ENCODE data around the gene HOXA2. TPM values are rescaled to one million over a fixed set of nuclear protein-coding genes. Genes with fewer than 3 reads are reported as not detected.

HOXA2 gene
- total RNA-seq, 1 donor from 2014 or later: 0.30 TPM

DNA sequence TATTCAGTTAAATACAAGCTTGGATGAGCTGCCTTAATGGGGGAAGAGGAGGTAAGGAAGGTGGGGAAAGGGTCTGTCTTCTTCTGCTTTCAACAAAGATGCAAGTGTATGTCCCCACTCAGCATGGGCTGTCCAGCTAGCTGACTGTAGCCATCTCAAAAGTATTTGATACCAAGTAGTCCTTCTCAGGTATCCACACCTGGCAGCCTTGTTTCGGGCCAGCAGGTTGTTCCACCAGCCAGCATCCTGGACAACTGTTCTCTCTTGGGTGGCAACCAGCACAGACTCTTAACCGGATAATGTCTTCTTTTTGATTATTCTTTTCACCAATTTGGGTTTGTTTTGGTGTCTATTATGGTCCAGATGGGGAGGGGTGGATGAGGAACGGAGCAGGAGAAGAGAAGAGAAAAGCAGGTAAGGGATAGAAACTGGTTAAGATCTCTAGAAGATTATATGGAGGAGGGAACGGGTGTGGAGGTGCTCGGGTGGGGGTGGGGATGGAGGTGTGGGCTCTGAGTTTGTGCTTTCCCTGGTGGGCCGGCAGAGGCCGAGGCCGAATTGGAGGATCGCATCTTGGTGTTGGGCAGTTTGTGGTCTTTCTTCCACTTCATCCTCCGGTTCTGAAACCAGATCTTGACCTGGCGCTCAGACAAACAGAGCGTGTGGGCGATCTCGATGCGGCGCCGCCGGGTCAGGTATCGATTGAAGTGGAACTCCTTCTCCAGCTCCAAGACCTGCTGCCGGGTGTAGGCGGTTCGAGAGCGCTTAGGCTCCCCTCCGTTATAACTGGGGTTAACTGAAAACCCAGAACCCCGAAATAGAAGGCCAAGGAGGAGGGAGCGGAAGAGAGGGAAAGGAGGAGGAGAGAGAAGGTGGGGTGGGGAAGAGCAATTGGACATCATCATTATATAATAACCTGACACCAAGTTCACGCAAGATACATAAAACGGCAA, 26.6 kb upstream of the HOXA2 start:
- intact Hi-C loops (cut with DNase I): no loop called here
- peak; percentile 69 for DNase-seq (ENCODE audit: low spot score)

GRCh38 chr7:27128034-27128433, 25.6 kb upstream of the HOXA2 start:
- no peak for DNase-seq (ENCODE audit: low spot score)
- intact Hi-C loops (cut with DNase I): no loop called here

GRCh38 chr7:27126596-27127327, 24.3 kb upstream of the HOXA2 start:
- intact Hi-C loops (cut with DNase I): no loop called here
- DNase-seq (ENCODE audit: low spot score): no peak

GRCh38 chr7:27125986-27126394, 23.5 kb upstream of the HOXA2 start:
- no peak for DNase-seq (ENCODE audit: low spot score)
- intact Hi-C loops (cut with DNase I): no loop called here

DNA sequence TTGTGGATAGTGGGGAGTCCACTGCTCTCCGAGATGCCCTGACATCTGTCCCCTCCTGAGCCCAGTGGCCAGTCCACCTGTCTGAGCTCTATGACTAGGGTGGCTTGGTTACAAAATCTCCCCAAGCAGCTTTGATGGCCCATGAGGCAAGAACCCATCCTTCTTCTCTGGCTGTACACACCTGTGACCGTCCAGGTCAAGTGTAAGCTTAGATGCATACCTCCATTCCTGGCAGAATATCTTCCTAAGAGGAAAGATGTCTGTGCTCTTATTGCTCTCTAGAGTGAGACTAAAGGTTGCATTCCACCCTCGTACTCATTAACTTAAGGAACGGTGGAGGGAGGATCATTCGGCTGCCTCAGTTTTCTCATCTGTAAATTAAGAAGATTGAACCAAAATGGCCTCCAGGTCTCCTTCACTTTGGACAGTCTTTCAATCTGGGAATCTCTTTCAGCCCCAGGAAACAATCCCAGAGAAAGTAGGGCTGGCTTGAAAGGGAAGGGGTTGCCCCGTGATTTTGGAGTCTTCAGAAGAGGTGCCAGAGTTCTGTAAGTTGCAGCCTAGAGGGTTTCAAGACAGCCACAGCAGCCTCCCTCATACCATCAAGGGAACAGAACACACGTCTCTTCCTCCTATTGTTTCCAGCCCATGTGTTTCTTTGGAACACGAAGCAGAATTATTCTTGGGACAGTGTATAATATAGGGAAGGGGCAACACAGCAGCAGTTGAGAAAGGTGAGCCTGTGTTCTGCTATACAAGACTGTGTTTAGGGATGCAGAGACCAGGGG, 22.6 kb upstream of the HOXA2 start:
- no peak for DNase-seq (ENCODE audit: low spot score)
- intact Hi-C loops (cut with DNase I): no loop called here

GRCh38 chr7:27124096-27124901, 21.8 kb upstream of the HOXA2 start:
- intact Hi-C loops (cut with DNase I): no loop called here
- peak; percentile 35 for DNase-seq (ENCODE audit: low spot score)

DNA sequence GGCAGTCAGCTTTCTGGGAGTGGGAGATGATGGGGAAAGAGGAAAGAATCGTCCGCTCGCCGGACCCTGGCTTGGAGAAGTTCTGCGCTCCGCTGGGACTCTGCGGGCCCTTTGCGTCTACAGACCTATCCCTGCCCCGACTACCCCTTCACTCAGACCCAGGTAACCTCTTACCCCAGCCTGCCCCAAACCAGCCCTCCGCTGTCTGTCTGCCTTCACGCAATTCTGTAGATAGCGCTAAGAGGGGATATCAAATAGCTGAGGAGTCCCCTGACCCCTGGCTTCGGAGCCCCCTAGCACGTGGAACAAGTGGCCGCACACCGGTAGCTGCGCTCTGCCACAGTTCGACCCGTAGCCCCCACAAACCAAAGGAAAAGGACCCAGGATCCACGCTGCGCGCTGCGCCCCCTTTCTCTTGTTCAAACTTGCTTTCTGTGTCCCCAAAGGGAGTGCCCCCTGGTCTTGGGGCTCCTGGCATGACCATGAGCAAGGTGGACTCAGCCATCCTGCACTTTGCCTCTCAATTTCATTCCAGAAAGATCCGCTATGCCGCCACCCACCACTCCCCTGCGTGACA, 21.1 kb upstream of the HOXA2 start:
- DNase-seq (ENCODE audit: low spot score): peak; percentile 67

DNA sequence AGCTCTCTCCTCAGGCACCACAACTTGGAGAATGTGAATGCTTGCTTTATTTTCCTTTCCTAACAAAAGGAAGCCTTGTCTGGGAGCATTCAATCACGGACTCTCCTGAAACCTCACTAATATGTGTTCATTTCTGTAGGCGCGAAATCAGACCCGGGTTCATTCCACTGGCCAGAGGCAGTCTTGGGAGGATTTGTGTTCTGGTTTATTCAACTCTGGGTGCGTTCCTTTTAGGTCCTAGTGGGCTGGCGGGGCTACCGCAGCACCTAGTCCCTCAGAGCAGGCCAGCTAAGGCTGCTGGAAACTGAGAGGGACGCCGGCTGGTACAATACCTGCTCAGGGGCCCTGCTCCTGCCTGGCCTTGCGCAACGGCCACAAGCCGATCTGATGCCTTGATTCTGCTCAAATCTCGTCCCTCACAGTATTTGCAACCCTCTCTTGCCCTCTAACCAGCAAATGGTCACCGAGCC, 20.6 kb upstream of the HOXA2 start:
- intact Hi-C loops (cut with DNase I): no loop called here

More for the DNA sequence above, 21.1 kb upstream of the HOXA2 start:
- intact Hi-C loops (cut with DNase I): no loop called here

GRCh38 chr7:27122077-27122910, 19.8 kb upstream of the HOXA2 start:
- intact Hi-C loops (cut with DNase I): no loop called here
- peak; percentile 75 for DNase-seq (ENCODE audit: low spot score)

More for the DNA sequence above, 20.6 kb upstream of the HOXA2 start:
- no peak for DNase-seq (ENCODE audit: low spot score)

- no peak for DNase-seq (ENCODE audit: low spot score)
- intact Hi-C loops (cut with DNase I): no loop called here
Measured at GRCh38 chr7:27121684-27122076, 19.2 kb upstream of the HOXA2 start.

DNA sequence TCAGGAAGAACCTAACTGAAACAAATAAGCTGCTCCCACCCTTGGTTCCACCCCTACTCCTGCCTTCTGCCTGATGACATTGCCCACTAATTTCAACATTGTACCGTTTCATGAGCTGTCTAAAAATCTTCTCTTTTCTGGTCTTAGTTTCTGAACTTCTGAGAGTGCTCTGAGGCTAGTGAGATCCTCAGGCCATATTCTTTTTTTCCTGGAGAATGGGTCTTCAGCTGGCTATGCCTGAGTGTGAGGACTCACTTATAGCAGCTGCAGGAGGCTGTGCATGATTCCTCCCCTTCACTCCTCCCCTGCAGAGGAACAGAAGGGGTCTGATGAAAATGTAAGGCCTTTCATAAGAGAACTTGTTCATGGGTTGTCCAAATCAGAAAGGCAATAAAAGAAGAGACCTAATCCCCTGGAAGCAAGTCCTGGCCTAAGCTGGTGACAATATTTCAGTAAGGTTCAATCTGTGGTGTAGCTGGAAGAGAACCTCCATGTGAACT, 17.0 kb upstream of the HOXA2 start:
- no peak for DNase-seq (ENCODE audit: low spot score)
- intact Hi-C loops (cut with DNase I): no loop called here

GRCh38 chr7:27118580-27118979, 16.1 kb upstream of the HOXA2 start:
- DNase-seq (ENCODE audit: low spot score): peak; percentile 33

DNA sequence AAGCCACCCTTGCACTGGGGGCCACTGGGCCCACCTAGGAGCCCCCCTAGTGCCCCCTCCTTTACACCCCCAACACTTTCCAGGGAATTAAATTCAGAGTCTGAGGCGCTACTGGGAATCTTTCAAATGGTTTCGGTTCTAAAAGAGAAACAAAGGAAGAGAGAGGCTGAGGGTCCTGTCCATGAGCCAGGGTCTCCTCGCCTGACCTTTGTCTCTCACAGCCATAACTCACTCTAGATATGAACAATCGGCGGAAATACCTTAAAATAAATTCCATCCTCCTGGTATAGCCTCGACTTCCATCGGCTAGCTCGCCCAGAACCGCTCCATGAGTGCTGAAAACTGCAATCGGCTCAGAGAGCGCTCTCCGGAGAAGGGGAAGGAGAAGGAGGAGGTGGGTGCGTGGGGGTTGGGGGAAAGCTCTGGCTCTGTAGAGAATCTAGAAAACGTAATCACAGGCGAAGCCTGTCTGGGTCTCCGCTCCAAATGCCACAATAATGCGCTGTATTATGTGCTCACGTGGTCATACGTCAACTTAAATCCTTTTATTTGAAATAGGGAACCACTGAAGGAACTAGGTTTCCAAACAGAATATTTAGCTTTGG, 15.5 kb upstream of the HOXA2 start:
- intact Hi-C loops (cut with DNase I): no loop called here
- peak; percentile 66 for DNase-seq (ENCODE audit: low spot score)

More at GRCh38 chr7:27118580-27118979, 16.1 kb upstream of the HOXA2 start:
- intact Hi-C loops (cut with DNase I): no loop called here

- intact Hi-C loops (cut with DNase I): no loop called here
- DNase-seq (ENCODE audit: low spot score): peak; percentile 36
Measured at GRCh38 chr7:27116962-27117886, 14.7 kb upstream of the HOXA2 start.

DNA sequence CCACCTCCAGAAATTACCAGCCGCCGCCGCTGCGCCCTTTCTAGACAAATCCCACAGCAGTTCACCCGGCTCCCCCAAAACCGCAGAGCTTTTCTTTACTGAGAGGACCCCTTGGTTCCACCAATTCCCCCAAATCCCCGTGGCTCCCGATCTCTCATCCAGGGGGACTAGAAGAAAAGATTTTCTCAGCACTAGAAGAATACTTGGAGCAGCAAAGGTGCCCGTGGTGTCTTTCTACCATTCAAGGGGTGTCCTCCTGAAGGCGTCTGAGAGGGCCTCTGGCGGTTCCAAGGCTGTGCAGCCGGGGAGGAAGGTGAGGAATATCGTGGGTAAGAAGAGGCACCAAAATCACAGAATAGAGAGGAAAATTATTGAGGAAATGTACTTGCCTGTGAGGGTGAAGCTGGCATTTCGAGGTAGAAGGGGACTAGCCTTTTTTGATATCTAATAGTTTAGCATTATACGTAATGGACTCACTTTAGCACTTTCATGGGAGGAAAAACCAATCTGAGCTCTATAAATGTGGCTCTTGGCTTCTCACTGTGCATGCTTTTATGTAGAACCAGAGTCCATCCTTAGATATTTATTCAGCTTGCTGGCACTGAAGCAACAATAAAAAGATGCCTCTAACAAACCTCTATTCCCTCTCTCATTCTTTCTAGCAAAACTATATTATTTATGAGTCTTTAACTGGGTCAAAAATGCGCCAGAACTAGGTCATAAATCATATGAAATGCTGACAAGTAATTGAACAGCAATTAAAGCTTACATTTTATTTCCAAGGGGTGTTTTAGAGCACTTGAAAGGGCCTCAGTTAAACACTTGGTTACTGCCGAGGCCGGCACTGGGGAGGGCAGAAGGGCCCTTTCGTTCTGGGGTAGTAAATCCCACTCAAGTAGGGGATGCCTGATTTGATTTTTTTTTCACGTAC, 13.8 kb upstream of the HOXA2 start:
- intact Hi-C loops (cut with DNase I): no loop called here
- no peak for DNase-seq (ENCODE audit: low spot score)
